DOHH2 (cell line): ENCODE results near the gene PKIG.
A peak's percentile ranks its signal among the peaks of the same experiment; 100 is the strongest.
"Not testable (repeated sequence)": the region's sequence is repeated elsewhere in the genome, so short reads cannot be mapped to it uniquely, and the experiment has no call there.

Source experiments
- H3F3A ChIP-seq: fragments of 200-600 bp; sonication (generic), shearing (Covaris generic); 2 replicates; pipeline ENCODE4 v1.6.0; 2016; ENCODE audit warnings: antibody characterized with exemption, mild to moderate bottlenecking; ENCODE audit not compliant: control insufficient read depth, insufficient read depth
- H3K27ac ChIP-seq: fragments of 200-600 bp; sonication (generic); 2 replicates; pipeline ENCODE4 v1.5.1; 2014; ENCODE audit warnings: low read depth, mild to moderate bottlenecking, low read length, moderate library complexity
- H3K27me3 ChIP-seq: fragments of 200-600 bp; sonication (generic); 2 replicates; pipeline ENCODE4 v1.6.1; 2014; ENCODE audit warnings: mild to moderate bottlenecking, low read length, mixed read lengths; ENCODE audit not compliant: control insufficient read depth
- H3K36me3 ChIP-seq: fragments of 200-600 bp; sonication (generic); 2 replicates; pipeline ENCODE4 v1.6.1; 2014; ENCODE audit warnings: mild to moderate bottlenecking, low read length, moderate library complexity, mixed read lengths; ENCODE audit not compliant: control insufficient read depth
- H3K4me1 ChIP-seq: fragments of 200-600 bp; sonication (generic); 2 replicates; pipeline ENCODE4 v1.6.1; 2014; ENCODE audit warnings: mild to moderate bottlenecking, low read length, mixed read lengths; ENCODE audit not compliant: control insufficient read depth
- H3K4me2 ChIP-seq: fragments of 200-600 bp; sonication (generic); 2 replicates; pipeline ENCODE4 v1.6.0; 2014; ENCODE audit warnings: mild to moderate bottlenecking, low read length, moderate library complexity
- H3K4me3 ChIP-seq: fragments of 200-600 bp; sonication (generic); 2 replicates; pipeline ENCODE4 v1.5.1; 2014; ENCODE audit warnings: mild to moderate bottlenecking, low read length, mixed read lengths
- H3K79me2 ChIP-seq: fragments of 200-600 bp; sonication (generic); 2 replicates; pipeline ENCODE4 v1.6.1; 2014; ENCODE audit warnings: mild to moderate bottlenecking, low read length, mixed read lengths; ENCODE audit not compliant: control insufficient read depth
- H3K9me2 ChIP-seq: fragments of 200-600 bp; sonication (generic); replicated peaks from 2 replicates; pipeline ENCODE4 v1.6.1; 2014; ENCODE audit warnings: mild to moderate bottlenecking, low read length, mixed read lengths; ENCODE audit not compliant: control insufficient read depth
- H3K9me3 ChIP-seq: fragments of 200-600 bp; sonication (generic); 2 replicates; pipeline ENCODE4 v1.6.1; 2014; ENCODE audit warnings: antibody characterized with exemption, low read length, mixed read lengths; ENCODE audit not compliant: control insufficient read depth, insufficient read depth
- H4K20me1 ChIP-seq: fragments of 200-600 bp; sonication (generic); 2 replicates; pipeline ENCODE4 v1.6.0; 2014; ENCODE audit warnings: low read depth, mild to moderate bottlenecking, antibody characterized with exemption, low read length, moderate library complexity; ENCODE audit not compliant: control insufficient read depth, insufficient read depth
- CTCF ChIP-seq: fragments of 200-600 bp; sonication (generic); IDR thresholded peaks from one replicate; pipeline ENCODE4 v1.5.1; 2014; ENCODE audit warnings: antibody characterized with exemption, mild to moderate bottlenecking, low read depth, low read length; ENCODE audit not compliant: poor library complexity, severe bottlenecking
- EZH2phosphoT487 ChIP-seq: fragments of 200-600 bp; sonication (generic); IDR thresholded peaks from 2 replicates; pipeline ENCODE4 v1.6.1; 2017; ENCODE audit warnings: borderline replicate concordance, mild to moderate bottlenecking, antibody characterized with exemption, low read length, moderate library complexity, mixed read lengths

The PKIG gene

GRCh38 chr20:44651434-44651683, 69.0 kb downstream of the PKIG start:
- H3F3A ChIP-seq: peaks cover 10% of the 10 kb centered on the region
- TF ChIP-seq EZH2phosphoT487 (no peak), CTCF (no peak)
- H3K4me2 ChIP-seq: peak overlapping the region; percentile 95
- no peaks in the 10 kb centered on the region for H3K9me2 ChIP-seq
- peaks cover 34% of the 10 kb centered on the region for H3K79me2 ChIP-seq
- H3K9me3 ChIP-seq: no peaks in the 10 kb centered on the region
- peaks cover 9% of the 10 kb centered on the region for H3K36me3 ChIP-seq
- H4K20me1 ChIP-seq: no peaks in the 10 kb centered on the region
- no peak overlapping the region for H3K27ac ChIP-seq
- H3K4me1 ChIP-seq: peaks cover 58% of the 10 kb centered on the region
- peaks cover 19% of the 10 kb centered on the region for H3K27me3 ChIP-seq
- H3K4me3 ChIP-seq: peak overlapping the region; percentile 75

GRCh38 chr20:44651684-44652423, 69.5 kb downstream of the PKIG start, which contains the start of gene ADA:
Gene ADA, minus strand, starts transcription at chr20:44651699. Its CDS starts 92 bp downstream, at chr20:44651607.
- Histone ChIP-seq H3K79me2 (peaks cover 34% of the 10 kb centered on the region), H3K27ac (no peak within 1 kb of the TSS), H3K9me3 (no peaks in the 10 kb centered on the region), H3K9me2 (no peaks in the 10 kb centered on the region), H3K4me3 (peak within 1 kb of the TSS; percentile 75), H3K4me1 (peaks cover 53% of the 10 kb centered on the region), H3K4me2 (peak within 1 kb of the TSS; percentile 95), H3F3A (peaks cover 7% of the 10 kb centered on the region; the same call in 1 of the 2 replicates), H4K20me1 (no peaks in the 10 kb centered on the region), H3K27me3 (peaks cover 19% of the 10 kb centered on the region), H3K36me3 (peaks cover 6% of the 10 kb centered on the region)
- TF ChIP-seq EZH2phosphoT487: no peak; the same call in 1 of the 2 replicates
- TF ChIP-seq CTCF: no peak

GRCh38 chr20:44653546-44653945, 71.2 kb downstream of the PKIG start:
- H3K79me2 ChIP-seq: peaks cover 21% of the 10 kb centered on the region
- no peak overlapping the region for H3K4me2 ChIP-seq
- H3K9me2 ChIP-seq: no peaks in the 10 kb centered on the region
- H3F3A ChIP-seq: peaks cover 7% of the 10 kb centered on the region; the same call in 1 of the 2 replicates
- H3K4me3 ChIP-seq: no peak overlapping the region
- peaks cover 37% of the 10 kb centered on the region for H3K4me1 ChIP-seq
- H3K27me3 ChIP-seq: peaks cover 19% of the 10 kb centered on the region
- TF ChIP-seq EZH2phosphoT487: no peak
- no peak for TF ChIP-seq CTCF
- H3K27ac ChIP-seq: no peak overlapping the region
- H3K9me3 ChIP-seq: no peaks in the 10 kb centered on the region
- H4K20me1 ChIP-seq: no peaks in the 10 kb centered on the region
- no peaks in the 10 kb centered on the region for H3K36me3 ChIP-seq

GRCh38 chr20:44654210-44654609, 71.8 kb downstream of the PKIG start:
- not testable (repeated sequence) for H3K27ac ChIP-seq, H3K4me3 ChIP-seq, H3K36me3 ChIP-seq, H3K4me2 ChIP-seq, H3F3A ChIP-seq, H4K20me1 ChIP-seq, H3K9me2 ChIP-seq, H3K9me3 ChIP-seq
- Histone ChIP-seq H3K27me3 (peaks cover 19% of the 10 kb centered on the region), H3K4me1 (peaks cover 30% of the 10 kb centered on the region), H3K79me2 (peaks cover 15% of the 10 kb centered on the region)
